ENCODE results near the gene HMHB1.

The HMHB1 gene

GRCh38 chr5:143812085-143812705 lies at the start of gene HMHB1:
HMHB1 (plus strand) TSS chr5:143812161.
- DNase-seq (ENCODE audit: low read depth): no peak

- DNase-seq (ENCODE audit: low read depth): no peak
These were observed 49.2 kb upstream of the HMHB1 start for GRCh38 chr5:143762636-143763220.

GRCh38 chr5:143767162-143767561 lies 44.8 kb upstream of the HMHB1 start:
- DNase-seq (ENCODE audit: low read depth): no peak

- DNase-seq (ENCODE audit: low read depth): no peak
These were observed 42.8 kb upstream of the HMHB1 start for GRCh38 chr5:143769026-143769786.

- DNase-seq (ENCODE audit: low read depth): no peak
These were observed 41.5 kb upstream of the HMHB1 start for GRCh38 chr5:143770450-143770849.

GRCh38 chr5:143771189-143771588 lies 40.8 kb upstream of the HMHB1 start:
- DNase-seq (ENCODE audit: low read depth): no peak

- DNase-seq (ENCODE audit: low read depth): no peak
These were observed 40.4 kb upstream of the HMHB1 start for GRCh38 chr5:143771602-143772001.

- no peak for DNase-seq (ENCODE audit: low read depth)
These were observed 39.3 kb upstream of the HMHB1 start for GRCh38 chr5:143772621-143773020.

- DNase-seq (ENCODE audit: low read depth): no peak
These were observed 36.7 kb upstream of the HMHB1 start for GRCh38 chr5:143775258-143775657.

- no peak for DNase-seq (ENCODE audit: low read depth)
These were observed 35.0 kb upstream of the HMHB1 start for GRCh38 chr5:143776951-143777350.

- no peak for DNase-seq (ENCODE audit: low read depth)
These were observed 32.5 kb upstream of the HMHB1 start for GRCh38 chr5:143779506-143779905.

- DNase-seq (ENCODE audit: low read depth): no peak
These were observed 29.9 kb upstream of the HMHB1 start for GRCh38 chr5:143781993-143782520.

- DNase-seq (ENCODE audit: low read depth): no peak
These were observed 29.2 kb upstream of the HMHB1 start for GRCh38 chr5:143782588-143783386.

- DNase-seq (ENCODE audit: low read depth): no peak
These were observed 23.6 kb upstream of the HMHB1 start for GRCh38 chr5:143788401-143788800.

GRCh38 chr5:143790457-143791112 lies 21.4 kb upstream of the HMHB1 start:
- no peak for DNase-seq (ENCODE audit: low read depth)

GRCh38 chr5:143791848-143792731 lies 19.9 kb upstream of the HMHB1 start:
- no peak for DNase-seq (ENCODE audit: low read depth)

GRCh38 chr5:143793249-143793648 lies 18.7 kb upstream of the HMHB1 start:
- DNase-seq (ENCODE audit: low read depth): no peak

GRCh38 chr5:143796125-143796524 lies 15.8 kb upstream of the HMHB1 start:
- DNase-seq (ENCODE audit: low read depth): no peak

- DNase-seq (ENCODE audit: low read depth): no peak
These were observed 15.2 kb upstream of the HMHB1 start for GRCh38 chr5:143796753-143797152.

- no peak for DNase-seq (ENCODE audit: low read depth)
These were observed 11.2 kb upstream of the HMHB1 start for GRCh38 chr5:143800715-143801114.
